AG09319 (cell line): ENCODE results near the gene GALNT17.

Experiments
- DNase-seq: peaks from one replicate; pipeline ENCODE4 v3.0.0-alpha.2; 2010; ENCODE audit warnings: low read depth; ENCODE audit errors: extremely low read depth
- TF ChIP-seq, protein P1 (sequence below): IDR thresholded peaks from 2 replicates; pipeline ENCODE4 v1.5.1; 2011; ENCODE audit warnings: low read depth, mild to moderate bottlenecking, inconsistent platforms, low read length, moderate library complexity

GALNT17 gene

DNA sequence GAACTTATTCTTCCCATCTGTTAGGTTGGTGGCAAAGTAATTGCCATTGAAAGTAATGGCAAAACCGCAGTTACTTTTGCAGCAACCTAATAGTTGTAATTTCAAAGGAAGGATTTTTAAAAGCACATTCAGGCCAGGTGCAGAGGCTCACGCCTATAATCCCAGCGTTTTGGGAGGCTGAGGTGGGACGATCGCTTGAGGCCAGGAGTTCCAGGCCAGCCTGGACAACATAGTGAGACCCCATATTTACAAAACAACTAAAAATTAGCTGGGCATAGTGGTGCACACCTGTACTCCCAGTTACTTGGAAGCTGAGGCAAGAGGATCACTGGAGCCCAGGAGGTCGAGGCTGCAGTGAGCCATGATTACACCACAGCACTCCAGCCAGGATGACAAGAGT is 374.9 kb downstream of the GALNT17 start:
- TF ChIP-seq, protein P1, sequence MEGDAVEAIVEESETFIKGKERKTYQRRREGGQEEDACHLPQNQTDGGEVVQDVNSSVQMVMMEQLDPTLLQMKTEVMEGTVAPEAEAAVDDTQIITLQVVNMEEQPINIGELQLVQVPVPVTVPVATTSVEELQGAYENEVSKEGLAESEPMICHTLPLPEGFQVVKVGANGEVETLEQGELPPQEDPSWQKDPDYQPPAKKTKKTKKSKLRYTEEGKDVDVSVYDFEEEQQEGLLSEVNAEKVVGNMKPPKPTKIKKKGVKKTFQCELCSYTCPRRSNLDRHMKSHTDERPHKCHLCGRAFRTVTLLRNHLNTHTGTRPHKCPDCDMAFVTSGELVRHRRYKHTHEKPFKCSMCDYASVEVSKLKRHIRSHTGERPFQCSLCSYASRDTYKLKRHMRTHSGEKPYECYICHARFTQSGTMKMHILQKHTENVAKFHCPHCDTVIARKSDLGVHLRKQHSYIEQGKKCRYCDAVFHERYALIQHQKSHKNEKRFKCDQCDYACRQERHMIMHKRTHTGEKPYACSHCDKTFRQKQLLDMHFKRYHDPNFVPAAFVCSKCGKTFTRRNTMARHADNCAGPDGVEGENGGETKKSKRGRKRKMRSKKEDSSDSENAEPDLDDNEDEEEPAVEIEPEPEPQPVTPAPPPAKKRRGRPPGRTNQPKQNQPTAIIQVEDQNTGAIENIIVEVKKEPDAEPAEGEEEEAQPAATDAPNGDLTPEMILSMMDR: no peak
- no peak for DNase-seq

DNA sequence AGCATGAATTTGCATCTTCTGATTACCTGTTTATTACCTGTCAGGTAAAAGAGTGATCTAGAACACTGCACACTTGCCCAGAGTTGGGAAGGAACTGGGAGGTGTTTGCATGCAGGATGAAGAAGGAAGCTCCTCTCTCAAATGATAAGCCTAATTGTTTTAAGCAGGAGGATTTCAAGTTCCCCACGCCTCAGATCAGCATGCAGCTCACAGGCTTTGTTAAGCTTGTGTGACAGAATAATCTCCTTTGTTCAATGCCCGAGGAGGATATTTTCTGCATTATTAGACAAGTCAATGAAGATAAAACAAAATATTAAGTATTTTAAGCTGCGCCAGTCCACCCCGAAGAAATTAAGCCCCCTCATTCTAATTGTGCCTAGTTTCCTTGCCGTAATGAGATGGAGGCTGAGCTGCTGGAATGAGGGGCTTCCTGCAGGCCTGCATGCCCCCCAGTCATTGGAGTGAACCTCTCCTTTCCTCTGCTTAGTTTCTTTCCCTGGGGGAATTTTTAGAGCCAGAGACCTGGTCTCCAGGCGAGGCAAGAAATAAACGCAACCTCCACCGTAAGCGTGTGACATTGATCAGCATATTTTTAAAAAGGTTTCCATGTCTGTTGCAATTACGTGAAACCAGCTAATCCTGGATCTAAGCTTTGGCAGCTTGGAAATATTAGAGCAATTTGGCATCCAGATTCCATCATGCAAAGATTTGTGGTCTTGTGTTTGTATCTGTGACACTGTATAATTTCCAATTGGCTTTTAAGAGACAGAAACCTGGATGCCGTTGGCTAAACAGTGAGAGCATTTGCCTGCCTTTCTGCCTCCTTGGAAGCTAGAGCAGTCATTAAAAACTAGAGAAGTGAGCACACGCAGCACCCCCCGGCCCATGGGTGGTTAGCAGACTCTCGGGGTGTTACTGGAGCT is 376.0 kb downstream of the GALNT17 start:
- TF ChIP-seq, protein P1: no peak
- no peak for DNase-seq

DNA sequence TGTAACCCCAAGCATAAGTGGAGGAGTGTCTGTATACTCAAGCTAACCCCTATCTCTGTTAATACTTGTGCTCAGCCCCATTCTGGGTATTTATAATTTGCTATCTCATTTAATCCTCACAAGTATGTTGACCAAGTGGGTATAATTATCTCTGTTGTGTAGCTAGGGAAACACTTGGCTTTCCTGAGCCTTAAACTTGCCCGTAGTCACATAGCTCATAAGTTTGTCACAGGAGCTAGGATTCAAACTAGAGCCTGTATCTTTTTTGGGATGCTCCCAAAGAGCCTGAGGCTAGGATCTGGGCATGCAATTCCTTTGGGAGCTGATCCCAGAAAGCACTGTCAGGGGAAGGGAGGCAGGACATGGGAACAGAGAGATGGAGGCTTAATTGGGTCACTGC is 377.4 kb downstream of the GALNT17 start:
- DNase-seq: no peak
- TF ChIP-seq, protein P1: no peak

DNA sequence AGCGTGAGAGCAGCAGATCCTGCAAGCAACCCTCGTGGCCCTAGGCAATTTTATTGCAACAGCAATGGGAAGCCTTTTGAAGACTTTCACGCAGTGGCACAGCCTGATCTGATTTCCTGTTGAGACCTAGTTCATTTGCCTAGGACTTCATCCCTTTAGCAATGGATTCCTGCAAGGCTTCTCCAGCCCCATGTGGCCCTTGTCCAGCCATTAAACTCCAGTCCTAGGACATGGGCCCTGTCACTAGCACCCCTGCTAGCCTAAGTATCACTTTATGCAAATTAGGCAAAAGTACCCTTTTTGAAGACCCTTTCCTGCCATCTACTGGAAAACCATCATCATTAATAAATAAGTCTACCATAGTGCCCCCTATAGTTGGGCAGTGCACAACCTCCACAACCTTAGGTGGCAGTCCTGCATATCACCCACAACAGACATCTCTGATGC is 379.4 kb downstream of the GALNT17 start:
- DNase-seq: no peak
- TF ChIP-seq, protein P1: no peak

DNA sequence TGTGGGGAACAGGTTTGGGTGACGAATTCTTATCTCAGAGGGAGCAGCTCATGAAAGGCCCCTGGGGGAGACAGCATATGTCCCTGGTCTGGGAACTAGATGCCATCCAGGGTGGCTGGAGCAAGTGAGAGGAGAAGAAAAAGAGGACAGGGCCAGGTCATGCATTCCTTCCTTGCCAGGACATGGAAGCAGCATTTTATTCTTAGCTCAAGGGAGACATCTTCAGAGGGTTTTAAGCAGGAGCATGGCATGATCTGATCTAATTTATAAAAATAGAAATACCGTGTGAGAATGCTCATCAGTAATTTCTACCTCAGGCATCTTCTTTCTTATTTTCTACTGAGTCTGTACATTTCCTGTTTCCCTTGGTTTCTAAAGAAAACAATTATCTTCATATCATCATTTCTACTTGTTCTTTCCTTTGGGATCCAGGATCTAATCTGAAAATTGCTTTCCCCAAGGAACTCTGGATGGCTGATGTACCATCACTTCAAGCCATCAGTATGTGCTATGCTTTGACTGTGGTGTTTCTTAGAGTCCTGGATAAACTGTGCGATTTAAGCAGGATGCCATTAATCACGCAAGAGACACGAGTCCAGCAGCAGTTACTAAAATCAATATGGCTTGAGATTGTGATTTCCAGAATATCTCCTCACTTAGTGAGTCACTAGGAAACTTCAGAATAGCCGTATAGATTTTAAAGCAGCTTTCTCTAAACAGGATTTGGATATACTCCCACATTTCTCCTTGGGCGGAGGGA is 386.2 kb downstream of the GALNT17 start:
- TF ChIP-seq, protein P1: no peak
- no peak for DNase-seq

DNA sequence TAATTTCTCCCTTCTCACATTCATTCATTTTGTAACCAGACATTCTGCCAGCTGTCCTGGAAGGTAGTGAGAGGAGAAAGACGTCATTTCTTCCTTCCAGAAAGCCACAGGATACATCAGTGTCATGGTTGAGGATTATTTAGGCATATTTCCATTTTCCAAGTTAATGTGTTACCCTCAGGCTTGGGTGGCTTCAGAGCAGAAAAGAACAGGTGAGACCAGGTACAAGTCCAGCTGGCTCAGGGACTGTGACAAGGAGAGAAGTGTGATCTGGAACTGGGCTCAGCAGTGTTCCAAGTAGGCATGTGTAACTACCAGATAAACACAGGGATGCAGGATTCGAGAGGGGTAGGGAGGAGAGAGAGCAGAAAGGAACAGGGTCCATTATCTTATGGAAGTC is 386.9 kb downstream of the GALNT17 start:
- TF ChIP-seq, protein P1: no peak
- no peak for DNase-seq

DNA sequence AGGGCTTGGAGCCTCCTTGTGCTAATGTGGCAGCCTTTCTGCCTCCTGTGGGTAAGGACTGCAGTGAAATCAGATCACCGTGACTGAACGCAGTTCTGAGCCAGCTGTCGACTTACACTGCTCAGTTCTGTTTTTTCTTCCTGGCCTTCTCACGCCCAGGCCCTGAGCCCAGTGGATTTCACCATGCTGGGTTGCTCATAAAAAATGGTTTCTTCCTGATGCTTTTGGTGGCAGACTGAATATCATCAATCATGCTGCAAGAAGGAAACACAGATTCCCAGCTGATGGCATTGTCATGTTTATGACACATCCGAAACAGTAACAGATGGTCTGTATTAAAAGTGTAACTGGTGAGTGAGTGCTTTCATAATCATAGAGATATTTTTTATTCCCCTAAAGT is 389.6 kb downstream of the GALNT17 start:
- no peak for DNase-seq
- TF ChIP-seq, protein P1: no peak
